ENCODE measurements around the gene DEFB125.

- no peak for TF ChIP-seq CTCF (IDR thresholded peaks at IDR 0.05)
- TF ChIP-seq POLR2A (IDR thresholded peaks at IDR 0.05) = no peak
These were observed 22.6 kb upstream of the DEFB125 start for GRCh38 chr20:64766-65322.

Data from Peyer's patch (tissue), 4 donors.